A673 (cell line): ENCODE data around the gene PCGF2.

Source experiments
- EZH2 ChIP-seq: fragments of 200-600 bp; sonication (generic); IDR thresholded peaks from 2 replicates; pipeline ENCODE4 v1.6.1; 2017; ENCODE audit warnings: borderline replicate concordance, low read depth, mild to moderate bottlenecking, mixed read lengths, antibody characterized with exemption, low read length; ENCODE audit not compliant: poor library complexity, severe bottlenecking
- TF ChIP-seq, protein P1 (sequence below): fragments of 300-800, 200-600 bp; sonication (generic); conservative IDR thresholded peaks from 2 replicates; pipeline ENCODE4 v1.5.1; 2017; ENCODE audit warnings: low read depth, mild to moderate bottlenecking, antibody characterized with exemption, low read length, moderate library complexity, mixed read lengths

DNA sequence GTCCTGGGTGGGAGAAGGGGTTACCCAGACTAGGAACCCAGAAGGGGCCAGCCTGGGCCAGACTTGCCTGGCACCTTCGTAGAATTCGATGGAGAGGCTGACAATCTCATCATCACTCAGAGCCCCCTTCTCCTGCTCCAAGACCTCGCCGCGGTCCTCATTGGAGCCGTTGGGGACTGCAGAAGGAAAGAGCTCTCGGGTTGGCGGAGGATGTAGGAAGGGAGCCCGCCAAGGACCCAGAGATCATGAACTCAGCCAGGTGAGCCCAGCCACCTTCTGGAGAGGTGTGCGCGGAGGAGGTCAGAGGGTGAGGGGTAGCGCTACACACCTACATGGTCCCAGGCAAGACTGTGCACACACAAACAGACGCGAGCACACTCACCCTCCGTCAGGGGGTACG is 9.4 kb downstream of the PCGF2 start:
- TF ChIP-seq, protein P1, sequence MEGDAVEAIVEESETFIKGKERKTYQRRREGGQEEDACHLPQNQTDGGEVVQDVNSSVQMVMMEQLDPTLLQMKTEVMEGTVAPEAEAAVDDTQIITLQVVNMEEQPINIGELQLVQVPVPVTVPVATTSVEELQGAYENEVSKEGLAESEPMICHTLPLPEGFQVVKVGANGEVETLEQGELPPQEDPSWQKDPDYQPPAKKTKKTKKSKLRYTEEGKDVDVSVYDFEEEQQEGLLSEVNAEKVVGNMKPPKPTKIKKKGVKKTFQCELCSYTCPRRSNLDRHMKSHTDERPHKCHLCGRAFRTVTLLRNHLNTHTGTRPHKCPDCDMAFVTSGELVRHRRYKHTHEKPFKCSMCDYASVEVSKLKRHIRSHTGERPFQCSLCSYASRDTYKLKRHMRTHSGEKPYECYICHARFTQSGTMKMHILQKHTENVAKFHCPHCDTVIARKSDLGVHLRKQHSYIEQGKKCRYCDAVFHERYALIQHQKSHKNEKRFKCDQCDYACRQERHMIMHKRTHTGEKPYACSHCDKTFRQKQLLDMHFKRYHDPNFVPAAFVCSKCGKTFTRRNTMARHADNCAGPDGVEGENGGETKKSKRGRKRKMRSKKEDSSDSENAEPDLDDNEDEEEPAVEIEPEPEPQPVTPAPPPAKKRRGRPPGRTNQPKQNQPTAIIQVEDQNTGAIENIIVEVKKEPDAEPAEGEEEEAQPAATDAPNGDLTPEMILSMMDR = no peak
- no peak for TF ChIP-seq EZH2
